ENCODE measurements around the gene CCDC57. TPM values are rescaled to one million over a fixed set of nuclear protein-coding genes. Genes with fewer than 3 reads are reported as not detected.
"Not testable (repeated sequence)": the region's sequence is repeated elsewhere in the genome, so short reads cannot be mapped to it uniquely, and the experiment has no call there.

Gene CCDC57
- polyA plus RNA-seq, 4 donors: 34.6 to 52.4 (median 44.5) TPM

DNA sequence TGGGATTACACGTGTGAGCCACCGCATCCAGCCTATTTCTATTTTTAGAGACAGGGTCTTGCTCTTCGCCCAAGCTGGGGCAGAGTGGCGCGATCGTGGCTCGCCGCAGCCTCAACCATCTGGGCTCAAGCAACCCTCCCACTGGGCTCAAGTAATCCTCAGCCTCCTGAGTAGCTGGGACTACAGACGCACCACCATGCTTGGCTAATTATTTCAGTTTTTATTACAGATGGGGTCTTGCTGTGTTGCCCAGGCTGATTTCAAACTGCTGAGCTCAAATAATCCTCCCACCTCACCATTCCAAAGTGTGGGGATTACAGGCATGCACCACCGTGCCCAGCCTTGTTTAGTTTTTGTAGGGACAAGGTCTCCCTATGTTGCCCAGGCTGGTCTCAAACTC is 53.8 kb downstream of the CCDC57 start:
- no peak for DNase-seq (ENCODE audit: low read depth in 4 of 4, low spot score in 3 of 4)

- DNase-seq (ENCODE audit: low read depth in 4 of 4, low spot score in 3 of 4): no peak
Measured at GRCh38 chr17:82157046-82158035, 55.3 kb downstream of the CCDC57 start.

GRCh38 chr17:82156284-82156925 is 56.2 kb downstream of the CCDC57 start:
- no peak for DNase-seq (ENCODE audit: low read depth in 4 of 4, low spot score in 3 of 4)

DNA sequence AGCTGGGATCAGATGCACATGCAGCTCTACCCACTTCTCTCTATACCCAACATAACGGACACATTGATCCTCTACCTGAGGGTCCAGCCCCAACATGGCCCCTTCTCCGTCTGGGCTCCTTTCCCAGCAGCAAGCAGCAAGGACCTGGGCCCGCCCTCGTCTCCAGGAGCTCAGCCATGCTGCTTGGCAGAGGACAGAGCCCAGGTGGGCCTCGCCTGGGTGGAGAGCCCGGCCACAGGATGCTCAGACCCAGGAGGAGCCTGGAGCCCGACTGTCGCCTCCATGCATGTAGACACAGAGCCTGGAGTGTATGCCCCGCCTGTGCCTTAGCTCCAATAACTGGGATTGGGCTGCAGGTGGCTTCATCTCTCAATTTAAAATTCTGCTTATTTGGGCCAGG is 57.0 kb downstream of the CCDC57 start:
- no peak for DNase-seq (ENCODE audit: low read depth in 4 of 4, low spot score in 3 of 4)

GRCh38 chr17:82154881-82155331 is 57.7 kb downstream of the CCDC57 start:
- DNase-seq (ENCODE audit: low read depth in 4 of 4, low spot score in 3 of 4): no peak

GRCh38 chr17:82153745-82154375 is 58.8 kb downstream of the CCDC57 start:
- peak; percentile 45 to 65 (median 62) for DNase-seq (ENCODE audit: low read depth in 4 of 4, low spot score in 3 of 4)

DNA sequence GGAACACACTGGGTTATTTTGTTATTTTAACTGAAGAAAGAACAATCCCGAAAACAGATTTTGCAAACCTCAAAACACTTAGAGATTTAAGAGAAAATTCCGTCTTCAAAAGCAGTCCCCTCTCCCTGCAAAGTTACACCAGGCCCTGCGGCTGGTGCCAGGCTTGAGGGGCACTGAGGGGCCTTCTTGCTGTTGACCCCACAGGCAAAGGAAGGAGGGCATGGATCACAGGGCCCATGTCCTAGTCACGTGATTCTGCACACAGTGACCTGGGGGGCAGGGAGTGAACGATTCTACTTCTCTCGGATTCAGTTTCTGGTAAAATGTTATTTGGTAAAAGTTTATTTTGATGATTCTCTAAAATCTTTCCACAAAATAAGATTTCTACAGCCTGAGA is 59.3 kb downstream of the CCDC57 start:
- no peak for DNase-seq (ENCODE audit: low read depth in 4 of 4, low spot score in 3 of 4)

- DNase-seq (ENCODE audit: low read depth in 4 of 4, low spot score in 3 of 4): no peak
Measured at GRCh38 chr17:82152556-82153294, 59.9 kb downstream of the CCDC57 start.

DNA sequence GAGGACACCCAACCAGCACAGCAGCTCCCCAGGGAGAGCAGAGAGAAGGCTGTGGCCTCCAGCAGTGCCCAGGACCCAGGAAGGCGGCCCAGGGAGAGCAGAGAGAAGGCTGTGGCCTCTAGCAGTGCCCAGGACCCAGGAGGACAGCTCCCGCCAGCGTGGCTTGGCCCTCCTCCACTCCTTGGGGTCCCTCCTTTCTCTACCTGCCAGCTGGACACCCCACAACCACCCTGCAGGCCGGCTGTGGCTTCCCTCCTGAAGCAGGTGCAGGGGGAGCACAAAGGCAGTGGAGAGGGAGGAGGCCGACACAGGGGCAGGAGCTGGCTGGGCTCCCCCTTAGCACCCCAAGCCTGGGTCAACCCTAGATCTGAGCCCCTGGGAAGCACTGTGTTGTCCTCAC is 60.5 kb downstream of the CCDC57 start:
- no peak for DNase-seq (ENCODE audit: low read depth in 4 of 4, low spot score in 3 of 4)

GRCh38 chr17:82151106-82151957 is 61.3 kb downstream of the CCDC57 start:
- no peak for DNase-seq (ENCODE audit: low read depth in 4 of 4, low spot score in 3 of 4)

- DNase-seq (ENCODE audit: low read depth in 4 of 4, low spot score in 3 of 4): no peak
Measured at GRCh38 chr17:82149401-82150099, 63.1 kb downstream of the CCDC57 start.

DNA sequence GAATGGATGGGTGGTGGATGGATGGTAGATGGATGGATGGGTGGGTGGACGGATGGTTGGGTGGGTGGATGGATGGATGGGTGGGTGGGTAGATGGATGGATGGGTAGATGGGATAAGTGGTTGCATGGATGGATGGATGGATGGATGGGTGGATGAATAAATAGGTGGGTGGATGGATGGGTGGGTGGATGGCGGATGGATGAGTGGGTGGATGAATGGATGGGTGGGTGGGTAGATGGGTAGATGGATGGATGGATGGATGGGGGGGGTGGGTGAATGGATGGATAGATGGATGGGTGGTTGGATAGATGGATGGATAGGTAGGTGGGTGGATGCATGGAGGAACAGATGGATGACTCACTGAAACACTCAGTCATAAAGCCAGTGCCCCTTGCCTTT is 63.6 kb downstream of the CCDC57 start:
- no peak for DNase-seq (ENCODE audit: low read depth in 4 of 4, low spot score in 3 of 4)

GRCh38 chr17:82148011-82148410 is 64.6 kb downstream of the CCDC57 start:
- no peak for DNase-seq (ENCODE audit: low read depth in 4 of 4, low spot score in 3 of 4)

- DNase-seq (ENCODE audit: low read depth in 4 of 4, low spot score in 3 of 4): no peak
Measured at GRCh38 chr17:82146663-82147654, 65.7 kb downstream of the CCDC57 start.

- no peak for DNase-seq (ENCODE audit: low read depth in 4 of 4, low spot score in 3 of 4)
Measured at GRCh38 chr17:82145550-82146155, 67.0 kb downstream of the CCDC57 start.

- DNase-seq (ENCODE audit: low read depth in 4 of 4, low spot score in 3 of 4): no peak
Measured at GRCh38 chr17:82143333-82143732, 69.3 kb downstream of the CCDC57 start.

- DNase-seq (ENCODE audit: low read depth in 4 of 4, low spot score in 3 of 4): not testable (repeated sequence)
Measured at GRCh38 chr17:82139961-82140360, 72.7 kb downstream of the CCDC57 start.
